Peyer's patch (tissue), 4 donors: ENCODE measurements around the gene SYCN.

Source experiments
- POLR2A ChIP-seq, 2 donors: fragments of 450-650 bp; IDR thresholded peaks; one replicate each; pipeline ENCODE4 v1.5.1; 2017; ENCODE audit warnings: antibody characterized with exemption in 2 of 2, mild to moderate bottlenecking in 2 of 2, moderate library complexity in 2 of 2
- TF ChIP-seq, protein P1 (sequence below), 6 experiments: fragments of 450-650 bp in 4 of 6; fragments of 200-600 bp in 2 of 6; sonication (generic) in 1 of 6; IDR thresholded peaks; one replicate each; pipeline ENCODE4 v1.5.1; 2017 to 2019; ENCODE audit warnings: antibody characterized with exemption in 6 of 6, mild to moderate bottlenecking in 3 of 6, moderate library complexity in 1 of 6

DNA sequence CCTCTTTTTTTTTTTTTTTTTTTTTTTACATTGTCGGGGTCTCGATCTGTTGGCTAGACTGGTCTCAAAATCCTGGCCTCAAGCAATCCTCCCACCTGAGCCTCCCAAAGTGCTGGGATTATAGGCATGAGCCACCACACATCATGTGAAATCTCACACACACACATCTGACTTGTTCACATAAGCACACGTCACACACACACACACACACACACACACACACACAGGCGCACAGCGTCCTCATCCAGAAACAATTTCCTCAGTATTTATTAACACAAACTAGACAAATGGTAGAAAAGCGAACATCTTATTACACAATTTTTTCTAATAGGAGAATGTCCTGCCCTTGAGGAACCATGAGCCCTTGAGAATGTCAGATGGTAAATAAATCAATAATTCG is 5.1 kb upstream of the SYCN start:
- TF ChIP-seq, protein P1, sequence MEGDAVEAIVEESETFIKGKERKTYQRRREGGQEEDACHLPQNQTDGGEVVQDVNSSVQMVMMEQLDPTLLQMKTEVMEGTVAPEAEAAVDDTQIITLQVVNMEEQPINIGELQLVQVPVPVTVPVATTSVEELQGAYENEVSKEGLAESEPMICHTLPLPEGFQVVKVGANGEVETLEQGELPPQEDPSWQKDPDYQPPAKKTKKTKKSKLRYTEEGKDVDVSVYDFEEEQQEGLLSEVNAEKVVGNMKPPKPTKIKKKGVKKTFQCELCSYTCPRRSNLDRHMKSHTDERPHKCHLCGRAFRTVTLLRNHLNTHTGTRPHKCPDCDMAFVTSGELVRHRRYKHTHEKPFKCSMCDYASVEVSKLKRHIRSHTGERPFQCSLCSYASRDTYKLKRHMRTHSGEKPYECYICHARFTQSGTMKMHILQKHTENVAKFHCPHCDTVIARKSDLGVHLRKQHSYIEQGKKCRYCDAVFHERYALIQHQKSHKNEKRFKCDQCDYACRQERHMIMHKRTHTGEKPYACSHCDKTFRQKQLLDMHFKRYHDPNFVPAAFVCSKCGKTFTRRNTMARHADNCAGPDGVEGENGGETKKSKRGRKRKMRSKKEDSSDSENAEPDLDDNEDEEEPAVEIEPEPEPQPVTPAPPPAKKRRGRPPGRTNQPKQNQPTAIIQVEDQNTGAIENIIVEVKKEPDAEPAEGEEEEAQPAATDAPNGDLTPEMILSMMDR (IDR thresholded peaks at IDR 0.05): no peak
- TF ChIP-seq POLR2A (IDR thresholded peaks at IDR 0.05): no peak
